Activated effector memory CD4-positive, alpha-beta T cell treated with Interleukin-2 at 50 U/mL for 16 hours (primary cell): ENCODE measurements around the gene MAML2.
A peak's percentile ranks its signal among the peaks of the same experiment; 100 is the strongest.

Experiments used
- DNase-seq: peaks from one replicate; pipeline ENCODE4 v3.0.0-alpha.2; 2020

MAML2 gene

GRCh38 chr11:96026310-96026709 lies 316.7 kb downstream of the MAML2 start:
- no peak for DNase-seq

- no peak for DNase-seq
Measured at GRCh38 chr11:96024666-96025065, 318.3 kb downstream of the MAML2 start.

- DNase-seq: no peak
Measured at GRCh38 chr11:96023275-96023674, 319.7 kb downstream of the MAML2 start.

- DNase-seq: no peak
Measured at GRCh38 chr11:96021901-96022650, 320.9 kb downstream of the MAML2 start.

GRCh38 chr11:96019810-96020747 lies 322.9 kb downstream of the MAML2 start:
- no peak for DNase-seq

GRCh38 chr11:96019281-96019680 lies 323.7 kb downstream of the MAML2 start:
- DNase-seq: no peak

GRCh38 chr11:96017856-96018255 lies 325.1 kb downstream of the MAML2 start:
- no peak for DNase-seq

GRCh38 chr11:96016978-96017502 lies 326.0 kb downstream of the MAML2 start:
- DNase-seq: no peak

- no peak for DNase-seq
Measured at GRCh38 chr11:96015906-96016565, 327.0 kb downstream of the MAML2 start.

GRCh38 chr11:96014217-96014616 lies 328.8 kb downstream of the MAML2 start:
- no peak for DNase-seq

- DNase-seq: no peak
Measured at GRCh38 chr11:96013461-96014213, 329.4 kb downstream of the MAML2 start.

- DNase-seq: peak; percentile 38
Measured at GRCh38 chr11:96012086-96012824, 330.7 kb downstream of the MAML2 start.

- DNase-seq: no peak
Measured at GRCh38 chr11:96010683-96011082, 332.3 kb downstream of the MAML2 start.

GRCh38 chr11:96008161-96008720 lies 334.8 kb downstream of the MAML2 start:
- DNase-seq: no peak

GRCh38 chr11:96006037-96006436 lies 337.0 kb downstream of the MAML2 start:
- DNase-seq: no peak

GRCh38 chr11:96004862-96005261 lies 338.1 kb downstream of the MAML2 start:
- DNase-seq: no peak

- DNase-seq: no peak
Measured at GRCh38 chr11:96002754-96003290, 340.2 kb downstream of the MAML2 start.

GRCh38 chr11:96002339-96002738 lies 340.7 kb downstream of the MAML2 start:
- DNase-seq: no peak

GRCh38 chr11:96001037-96001436 lies 342.0 kb downstream of the MAML2 start:
- no peak for DNase-seq

- DNase-seq: no peak
Measured at GRCh38 chr11:95999711-96000406, 343.1 kb downstream of the MAML2 start.
